ENCODE results near the gene NECAB2. TPM values are rescaled to one million over a fixed set of nuclear protein-coding genes. Genes with fewer than 3 reads are reported as not detected.

Gene NECAB2
- total RNA-seq, 4 donors from 2014 or later, result not detected

DNA sequence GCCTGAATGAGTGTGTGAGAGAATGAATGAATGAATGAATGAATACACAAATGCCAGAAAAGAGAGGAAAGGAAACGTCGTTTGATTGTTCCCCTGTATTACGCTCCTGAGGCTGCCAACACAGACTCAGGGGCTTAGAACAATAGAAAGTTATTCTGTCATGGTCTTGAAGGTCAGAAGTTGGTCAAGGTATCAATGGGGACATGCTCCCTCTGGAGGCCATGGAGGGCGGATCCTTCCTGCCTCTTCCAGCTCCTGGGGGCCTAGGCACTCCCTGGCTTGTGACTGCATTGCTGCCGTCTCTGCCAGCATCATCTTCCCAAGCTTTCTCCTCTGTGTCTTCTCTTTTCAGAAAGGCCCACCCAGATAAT is 76.1 kb downstream of the NECAB2 start:
- TF ChIP-seq, protein P1, sequence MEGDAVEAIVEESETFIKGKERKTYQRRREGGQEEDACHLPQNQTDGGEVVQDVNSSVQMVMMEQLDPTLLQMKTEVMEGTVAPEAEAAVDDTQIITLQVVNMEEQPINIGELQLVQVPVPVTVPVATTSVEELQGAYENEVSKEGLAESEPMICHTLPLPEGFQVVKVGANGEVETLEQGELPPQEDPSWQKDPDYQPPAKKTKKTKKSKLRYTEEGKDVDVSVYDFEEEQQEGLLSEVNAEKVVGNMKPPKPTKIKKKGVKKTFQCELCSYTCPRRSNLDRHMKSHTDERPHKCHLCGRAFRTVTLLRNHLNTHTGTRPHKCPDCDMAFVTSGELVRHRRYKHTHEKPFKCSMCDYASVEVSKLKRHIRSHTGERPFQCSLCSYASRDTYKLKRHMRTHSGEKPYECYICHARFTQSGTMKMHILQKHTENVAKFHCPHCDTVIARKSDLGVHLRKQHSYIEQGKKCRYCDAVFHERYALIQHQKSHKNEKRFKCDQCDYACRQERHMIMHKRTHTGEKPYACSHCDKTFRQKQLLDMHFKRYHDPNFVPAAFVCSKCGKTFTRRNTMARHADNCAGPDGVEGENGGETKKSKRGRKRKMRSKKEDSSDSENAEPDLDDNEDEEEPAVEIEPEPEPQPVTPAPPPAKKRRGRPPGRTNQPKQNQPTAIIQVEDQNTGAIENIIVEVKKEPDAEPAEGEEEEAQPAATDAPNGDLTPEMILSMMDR (IDR thresholded peaks at IDR 0.05; ENCODE audit: low read depth), result no peak

DNA sequence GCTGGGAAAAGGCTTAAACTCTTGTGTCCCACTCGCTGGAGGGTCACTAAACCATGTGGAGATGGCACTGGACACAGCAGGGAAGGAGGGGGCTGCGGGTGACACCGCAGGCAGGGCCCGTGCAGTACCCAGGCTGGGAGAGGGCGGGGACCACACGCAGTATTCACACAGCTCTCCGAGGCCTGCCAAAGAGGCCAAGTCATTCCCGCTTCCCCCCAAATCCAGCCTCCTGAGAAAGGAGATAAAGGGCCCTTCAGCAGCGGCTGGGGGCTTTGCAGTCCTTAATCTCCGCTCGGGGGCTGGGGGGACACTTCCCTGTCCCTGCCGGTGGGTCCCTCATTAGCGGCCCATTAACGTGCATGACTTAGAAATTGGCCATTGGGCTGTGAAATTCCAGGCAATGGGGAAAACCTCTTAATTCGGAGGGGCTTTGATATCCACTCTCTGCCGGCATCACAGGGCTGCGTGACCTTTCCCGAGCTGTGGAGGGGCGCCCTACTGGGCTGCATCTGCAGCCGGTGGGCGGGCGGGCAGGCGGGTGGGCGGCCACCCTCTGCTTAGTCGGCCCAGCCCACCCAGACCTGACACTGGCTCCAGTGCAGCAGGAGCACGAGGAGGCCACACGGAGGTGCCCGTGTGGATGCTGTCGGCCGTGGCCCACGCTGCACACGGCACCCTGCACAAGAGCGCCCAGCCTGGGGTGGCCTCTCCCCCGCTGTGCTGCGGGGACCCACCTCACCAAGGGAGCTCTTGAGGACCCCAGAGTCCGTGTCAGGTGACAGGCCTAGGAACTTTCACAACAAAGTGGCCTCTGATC is 77.2 kb downstream of the NECAB2 start:
- TF ChIP-seq, protein P1 (IDR thresholded peaks at IDR 0.05; ENCODE audit: low read depth), result no peak

DNA sequence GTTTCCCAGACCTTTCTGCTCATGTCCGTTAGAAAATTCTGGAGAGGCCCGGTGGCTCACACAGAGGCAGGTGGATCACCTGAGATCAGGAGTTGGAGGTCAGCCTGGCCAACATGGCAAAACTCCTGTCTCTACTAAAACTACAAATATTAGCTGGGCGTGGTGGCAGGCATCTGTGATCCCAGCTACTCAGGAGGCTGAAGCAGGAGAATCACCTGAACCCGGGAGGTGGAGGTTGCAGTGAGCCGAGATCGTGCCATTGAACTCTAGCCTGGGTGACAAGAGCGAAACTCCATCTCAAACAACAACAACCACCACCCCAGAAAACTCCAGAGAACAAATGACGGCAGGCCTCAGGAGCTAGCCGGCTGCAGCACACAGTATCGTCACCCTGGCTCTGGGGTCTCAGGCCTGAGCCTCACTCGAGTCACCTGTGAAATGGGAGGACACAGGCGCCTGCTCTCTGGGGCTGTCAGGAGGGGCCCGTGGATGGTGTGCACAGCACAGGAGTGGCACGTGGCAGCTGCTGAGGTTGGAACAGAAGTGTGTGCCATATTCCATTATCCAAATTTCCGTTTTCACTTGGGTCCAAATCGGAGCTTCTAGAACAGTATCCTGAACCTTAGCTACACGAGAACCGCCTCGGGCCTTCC is 77.9 kb downstream of the NECAB2 start:
- TF ChIP-seq, protein P1 (IDR thresholded peaks at IDR 0.05; ENCODE audit: low read depth), result no peak

DNA sequence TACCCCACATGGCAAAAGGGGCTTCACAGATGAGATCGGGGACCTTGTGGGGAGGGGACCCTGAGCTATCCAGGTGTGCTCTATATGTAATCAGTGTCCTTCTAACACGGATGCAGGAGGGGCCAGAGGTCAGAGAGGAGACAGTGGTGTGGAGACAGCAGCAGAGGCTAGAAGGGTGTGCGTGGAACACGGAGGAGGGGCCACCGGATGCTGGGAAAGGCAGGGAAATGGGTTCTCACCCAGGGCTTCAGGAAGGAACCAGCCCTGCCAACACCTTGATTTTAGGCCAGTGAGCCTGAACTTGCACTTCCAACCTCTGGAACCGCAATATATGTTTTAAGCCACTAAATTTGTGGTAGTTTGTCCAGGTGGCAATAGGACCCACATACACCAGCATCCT is 79.2 kb downstream of the NECAB2 start:
- TF ChIP-seq, protein P1 (IDR thresholded peaks at IDR 0.05; ENCODE audit: low read depth), result no peak

DNA sequence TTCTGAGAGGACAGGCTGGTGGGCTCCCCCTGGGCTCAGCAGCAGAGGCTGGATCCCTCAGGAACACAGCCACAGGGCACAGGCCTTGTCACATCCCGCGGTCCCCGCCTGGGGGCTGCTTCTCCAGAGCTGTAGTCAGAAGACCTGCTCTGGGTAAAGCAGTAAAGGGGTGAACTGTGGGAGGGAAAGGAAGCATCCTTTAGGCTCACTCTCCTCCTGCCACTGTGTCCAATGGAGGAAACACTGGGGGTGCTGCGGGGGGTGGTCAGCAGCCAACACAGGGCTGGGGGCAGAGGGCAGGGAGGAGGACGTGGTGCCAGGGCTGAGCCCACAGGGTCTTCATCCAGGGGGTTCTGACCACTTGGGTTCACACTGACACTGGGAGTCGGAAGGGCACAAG is 79.6 kb downstream of the NECAB2 start:
- TF ChIP-seq, protein P1 (IDR thresholded peaks at IDR 0.05; ENCODE audit: low read depth), result no peak

DNA sequence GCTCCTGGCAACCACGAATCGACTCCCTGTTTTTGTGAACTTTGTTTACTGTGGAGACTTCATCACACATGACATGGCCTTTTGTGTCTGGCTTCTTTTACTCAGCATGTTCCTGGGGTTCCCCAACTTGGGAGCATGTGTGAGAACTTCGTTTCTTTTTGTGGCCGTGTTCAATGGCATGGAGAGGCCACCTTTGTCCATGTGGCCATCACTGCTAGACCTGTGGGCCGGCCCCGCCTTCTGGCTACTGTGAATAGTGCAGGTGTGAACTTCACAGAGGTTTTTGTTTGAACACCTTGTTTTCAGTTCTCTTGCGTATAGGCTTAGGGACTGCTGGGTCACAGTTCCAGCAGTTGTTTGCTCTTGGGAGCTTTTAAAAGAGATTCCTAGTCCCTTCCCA is 80.2 kb downstream of the NECAB2 start:
- TF ChIP-seq, protein P1 (IDR thresholded peaks at IDR 0.05; ENCODE audit: low read depth), result no peak

DNA sequence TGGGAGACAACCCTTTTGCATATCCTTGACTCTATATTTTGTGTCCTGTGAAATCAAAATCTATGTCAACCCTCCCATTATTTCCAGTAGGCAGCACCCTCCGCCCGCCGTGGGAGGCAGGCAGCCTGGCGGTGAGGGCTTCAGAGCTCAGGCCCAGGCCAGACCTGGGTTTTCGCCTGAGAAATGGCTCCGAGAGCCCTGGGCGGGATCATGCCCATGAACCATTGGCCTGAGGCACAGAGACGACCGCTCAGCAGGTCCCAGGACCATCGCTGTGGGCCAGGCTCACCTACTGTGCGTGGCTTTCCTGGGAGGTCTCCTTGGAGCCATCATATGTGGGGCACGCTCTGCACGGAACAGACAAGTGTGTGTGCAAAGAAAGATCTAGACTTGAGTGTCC is 80.8 kb downstream of the NECAB2 start:
- TF ChIP-seq, protein P1 (IDR thresholded peaks at IDR 0.05; ENCODE audit: low read depth), result no peak
